Skin of body (tissue), 2 donors: ENCODE data around the gene TMEM131L. TPM values are rescaled to one million over a fixed set of nuclear protein-coding genes. Genes with fewer than 3 reads are reported as not detected.
A peak's percentile ranks its signal among the peaks of the same experiment; 100 is the strongest.

ENCODE experiments used
- DNase-seq: peaks from one replicate; lab custom pipeline; 2025; lab: John Stamatoyannopoulos, UW
- total RNA-seq: library from RNA; depleted of rRNA; stranded (reverse); fragments of >200 nt; gene quantifications from one replicate; pipeline ENCODE4 v1.2.3, GENCODE V29; 2014

The TMEM131L gene
- total RNA-seq, 1 donor from 2014 or later: 32.2 TPM

DNA sequence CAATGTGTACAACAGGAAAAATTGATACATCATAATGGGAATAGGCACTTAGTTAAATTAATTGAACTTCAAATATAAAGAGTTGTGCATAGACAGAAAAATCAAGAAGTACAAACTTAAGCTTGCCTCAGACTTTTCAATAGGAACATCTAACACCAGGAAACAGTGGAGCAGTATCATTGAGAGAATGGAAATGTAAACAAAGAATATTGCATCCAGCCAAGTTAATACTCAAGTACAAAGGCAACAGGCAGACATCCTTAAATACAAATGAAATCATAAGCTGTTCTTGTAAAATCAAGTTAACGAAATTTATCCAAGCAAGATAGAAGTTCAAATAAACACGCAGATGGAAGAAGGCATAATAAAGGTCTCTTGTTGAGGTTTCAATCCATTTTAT is 146.7 kb downstream of the TMEM131L start:
- no peak for DNase-seq

DNA sequence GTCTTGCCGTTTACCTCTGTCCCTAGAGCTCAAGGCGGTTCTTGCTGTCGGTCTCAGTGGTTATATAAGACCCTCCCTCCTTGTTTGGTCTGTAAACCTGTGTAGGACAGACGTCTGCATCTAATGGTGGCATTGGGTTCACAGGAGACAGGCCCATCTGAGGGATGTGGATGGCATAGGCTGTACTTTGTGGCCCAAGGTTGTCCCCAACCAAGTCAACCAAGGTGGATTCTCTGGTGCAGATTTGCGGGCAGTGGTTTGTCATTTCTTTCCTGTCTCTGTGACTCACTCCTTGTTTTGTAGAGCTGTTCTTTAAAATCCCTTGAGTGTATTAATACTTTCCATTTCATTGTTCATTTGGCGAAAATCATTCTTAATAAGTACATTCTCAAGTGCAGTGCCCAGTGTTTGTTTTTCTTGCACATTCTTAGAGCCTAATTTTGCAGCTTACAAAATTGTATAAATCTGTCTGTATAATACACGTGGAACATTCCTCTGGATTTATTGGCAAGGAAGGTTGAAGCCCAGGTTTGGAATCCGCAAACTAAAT is 149.9 kb downstream of the TMEM131L start:
- no peak for DNase-seq

DNA sequence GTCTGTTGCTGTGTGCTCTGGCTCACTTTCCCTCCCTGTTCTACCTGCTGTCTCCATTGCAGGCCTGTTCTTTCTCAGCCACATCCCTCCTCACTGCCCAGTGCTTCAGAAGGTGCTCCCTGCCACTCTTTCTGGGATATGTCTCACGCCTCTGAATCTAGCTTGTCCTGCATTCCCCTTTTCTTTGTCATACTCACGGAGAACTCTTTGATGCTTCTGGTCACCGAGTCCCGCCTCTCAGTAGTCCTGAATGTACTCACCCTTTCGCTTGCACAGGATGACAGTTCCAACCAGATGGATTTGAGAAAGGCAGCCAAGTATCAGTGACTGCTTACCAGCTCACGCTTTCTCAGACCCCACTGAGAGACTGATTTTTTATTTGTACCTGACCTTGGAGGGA is 152.7 kb downstream of the TMEM131L start:
- DNase-seq: no peak

DNA sequence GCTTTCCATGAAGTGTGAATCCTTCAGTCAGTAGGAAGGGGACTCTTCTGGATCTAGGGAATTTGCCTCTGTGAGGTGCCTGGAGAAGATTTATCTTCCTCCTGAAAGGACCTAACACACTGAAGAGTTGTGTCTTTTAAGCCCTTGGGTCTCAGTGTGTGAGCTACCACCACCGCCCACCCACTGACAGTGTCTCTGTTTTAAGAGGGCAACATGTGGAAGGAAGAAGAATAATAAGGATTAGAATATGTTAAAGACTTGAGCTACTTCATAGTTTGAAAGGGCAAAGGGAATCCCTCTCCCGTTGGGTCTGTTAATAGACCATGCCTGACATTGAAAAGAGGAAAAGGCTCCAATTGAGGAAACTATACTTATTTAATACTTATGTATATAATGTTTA is 153.7 kb downstream of the TMEM131L start:
- DNase-seq: no peak

DNA sequence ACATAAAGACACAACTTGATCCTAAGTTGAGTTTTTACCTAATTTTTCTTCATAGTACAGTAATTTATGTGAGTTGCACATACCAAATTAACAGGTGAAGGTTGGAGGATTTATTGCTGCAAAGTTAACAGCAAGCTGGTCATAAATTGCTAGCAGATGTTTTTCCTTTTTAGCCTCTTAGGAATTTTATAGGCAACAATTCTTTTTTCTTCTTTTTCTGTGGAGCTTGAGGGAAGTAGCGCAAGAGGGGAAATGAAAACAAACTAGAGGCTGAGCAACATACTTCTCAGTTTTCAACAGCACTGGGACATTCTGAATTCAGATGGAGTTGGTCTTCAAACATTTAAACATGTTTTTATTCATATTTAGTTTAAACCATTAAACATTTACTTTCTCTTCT is 154.2 kb downstream of the TMEM131L start:
- DNase-seq: peak; percentile 11

DNA sequence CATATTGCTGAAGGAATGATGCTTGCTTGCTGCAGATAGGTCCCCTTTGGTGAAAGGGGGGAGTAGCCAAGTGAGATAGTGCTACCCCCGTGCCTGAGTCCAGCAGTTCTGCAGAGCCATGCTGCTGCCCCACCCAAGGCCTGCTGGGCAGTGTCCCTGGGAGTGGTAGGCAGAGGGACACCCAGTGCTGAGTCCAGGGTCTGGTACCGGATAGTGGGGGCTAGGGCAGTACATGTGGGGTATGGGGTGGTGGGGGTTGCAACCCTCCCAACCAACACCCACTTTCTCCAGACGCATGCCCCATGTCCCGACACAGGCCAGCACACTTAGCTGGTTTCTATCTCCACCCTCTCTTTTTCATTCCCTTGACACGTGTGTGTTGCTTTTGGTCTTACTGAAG is 155.9 kb downstream of the TMEM131L start:
- DNase-seq: no peak

DNA sequence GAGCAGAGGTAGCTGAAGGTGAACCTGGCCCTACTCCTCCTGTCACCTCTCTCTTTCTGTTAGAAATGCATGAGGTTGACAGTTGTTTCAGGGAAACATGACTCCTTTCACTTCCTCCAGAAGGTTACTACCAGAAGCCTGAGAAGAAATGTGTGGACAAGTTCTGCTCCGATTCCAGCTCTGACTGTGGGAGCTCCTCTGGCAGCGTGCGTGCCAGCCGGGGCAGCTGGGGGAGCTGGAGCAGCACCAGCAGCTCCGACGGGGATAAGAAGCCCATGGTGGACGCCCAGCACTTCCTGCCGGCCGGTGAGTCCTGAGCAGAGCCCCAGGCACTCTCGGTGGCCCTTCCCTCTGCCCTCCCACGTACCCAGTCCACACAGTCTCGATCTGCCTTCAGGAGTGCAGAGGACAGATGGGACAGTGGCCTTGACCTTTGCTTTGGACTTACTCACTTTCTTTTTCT is 156.6 kb downstream of the TMEM131L start:
- no peak for DNase-seq

DNA sequence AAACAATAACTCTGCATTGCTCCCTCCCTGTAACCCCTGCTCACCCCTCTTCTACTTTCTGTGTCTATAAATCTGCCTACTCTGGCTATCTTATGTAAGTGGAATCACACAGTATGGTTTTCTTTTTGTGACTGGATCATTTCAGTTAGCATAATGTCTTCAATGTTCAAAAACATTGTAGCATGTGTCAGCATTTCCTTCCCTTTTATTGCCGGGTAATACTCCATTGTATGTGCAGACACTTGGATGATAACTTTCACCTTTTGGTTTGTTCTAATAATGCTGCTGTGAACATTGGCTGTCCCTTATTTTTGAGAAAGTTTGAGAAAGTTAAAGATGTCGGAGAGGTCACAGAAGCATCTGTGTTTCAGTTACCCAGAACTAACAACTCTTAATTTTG is 157.3 kb downstream of the TMEM131L start:
- no peak for DNase-seq

DNA sequence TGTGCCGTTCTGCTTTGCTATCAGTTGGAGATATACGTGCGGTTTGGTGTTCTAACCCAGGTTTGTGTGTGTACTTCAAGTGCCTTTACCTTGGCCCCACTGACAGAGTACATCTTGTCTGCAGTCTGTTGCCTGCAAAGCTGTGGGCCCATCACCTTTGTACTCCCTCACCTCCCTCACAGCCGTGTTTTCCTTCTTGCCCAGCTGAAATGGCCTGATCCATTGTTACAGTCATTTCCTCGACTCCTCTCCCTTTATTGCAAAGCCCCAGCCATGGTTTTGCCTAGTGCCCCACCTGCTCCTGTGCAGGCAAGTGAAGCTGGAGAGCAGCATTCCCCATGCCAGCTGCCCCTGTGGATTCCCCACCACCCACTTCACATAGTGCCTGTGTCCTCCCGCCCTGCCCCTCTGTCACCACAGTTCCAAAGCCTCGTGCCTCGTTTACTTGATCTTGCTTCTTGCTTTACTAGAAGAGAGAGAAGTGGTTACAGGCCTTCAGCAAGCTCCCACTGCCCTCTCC is 162.7 kb downstream of the TMEM131L start:
- DNase-seq: no peak

DNA sequence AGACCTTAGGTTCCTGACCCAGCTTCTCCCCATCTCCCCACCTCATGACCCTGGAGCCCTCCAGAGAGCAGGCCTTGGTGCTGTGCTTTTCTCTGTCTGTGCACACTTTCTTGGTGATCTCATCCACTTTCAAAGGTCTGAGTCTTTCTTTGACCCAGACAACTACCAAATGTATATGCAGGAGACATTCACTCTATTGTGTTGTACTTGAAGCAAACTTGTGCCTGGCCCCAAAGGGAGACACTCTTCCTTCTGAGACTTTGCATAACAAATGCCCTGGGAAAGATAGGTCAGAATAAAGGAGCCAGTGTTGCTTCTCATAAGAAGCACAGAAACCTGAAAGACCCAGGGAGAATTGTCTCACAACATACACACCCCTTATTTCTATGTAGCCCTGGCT is 163.6 kb downstream of the TMEM131L start:
- no peak for DNase-seq

DNA sequence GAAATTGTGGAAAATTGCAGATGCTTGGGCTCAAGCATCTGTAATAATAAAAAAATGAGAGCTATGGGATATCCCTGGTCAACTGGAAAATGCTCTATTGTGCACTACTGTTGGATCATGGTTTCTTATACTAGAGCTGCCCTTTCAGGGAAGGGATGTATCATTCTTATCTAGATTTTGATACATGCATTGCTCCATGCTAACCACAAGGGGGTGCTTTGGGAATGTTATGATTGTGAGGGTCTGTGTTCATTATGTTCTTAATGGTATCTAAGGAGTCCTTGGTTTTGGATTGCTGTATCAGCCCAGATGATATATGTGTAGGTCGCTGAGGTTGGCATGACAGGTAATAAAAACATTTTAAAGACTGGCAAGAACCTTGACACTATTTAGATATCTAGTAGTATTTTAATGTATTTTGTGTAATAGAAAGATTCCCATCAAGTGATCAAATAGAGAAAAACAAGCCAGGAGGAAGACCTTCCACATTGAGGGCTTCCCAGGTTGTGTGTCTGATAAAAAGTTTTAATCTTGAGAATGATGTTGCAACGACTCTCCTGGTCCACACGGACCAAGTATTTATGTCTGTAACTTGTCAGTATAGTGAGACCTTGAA is 168.7 kb downstream of the TMEM131L start:
- DNase-seq: peak; percentile 20

DNA sequence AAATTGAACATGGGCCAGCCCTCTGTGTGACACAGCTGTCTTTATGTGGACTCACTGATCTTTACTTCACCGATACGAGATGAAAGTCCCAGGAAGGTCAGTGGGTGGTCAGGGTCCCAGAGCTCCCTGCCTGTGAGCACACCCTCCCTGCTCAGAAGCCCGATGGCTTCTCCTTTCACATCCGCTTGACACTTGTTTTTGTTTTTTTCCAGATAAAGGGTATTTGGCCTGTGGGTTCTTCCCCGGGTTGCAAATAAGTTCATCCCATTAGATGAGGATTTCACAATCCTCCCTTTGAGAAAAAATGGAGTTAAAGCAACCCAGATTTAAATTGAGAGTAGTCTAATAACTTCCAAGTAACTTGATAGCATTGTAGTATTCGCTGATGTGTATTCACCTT is 169.7 kb downstream of the TMEM131L start:
- DNase-seq: no peak

DNA sequence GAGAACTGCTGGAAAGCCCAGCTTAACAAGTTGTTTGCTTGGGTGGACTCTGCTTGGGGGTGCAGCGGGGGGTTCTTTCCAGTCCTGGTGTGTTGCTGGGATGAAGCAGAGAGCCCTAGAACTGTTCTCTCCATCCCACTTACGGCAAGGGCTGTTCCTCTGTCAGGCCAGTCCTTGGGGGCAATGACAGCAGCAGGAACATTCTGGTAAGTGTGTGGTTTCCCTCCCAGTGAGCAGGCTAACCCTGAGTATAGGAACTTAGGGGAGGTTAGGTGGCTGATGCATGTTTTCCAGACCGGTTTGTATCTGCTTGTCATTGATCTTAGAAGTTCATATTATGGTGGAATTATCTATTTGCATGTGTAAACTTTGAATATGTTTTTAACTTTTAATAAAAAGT is 171.0 kb downstream of the TMEM131L start:
- no peak for DNase-seq

DNA sequence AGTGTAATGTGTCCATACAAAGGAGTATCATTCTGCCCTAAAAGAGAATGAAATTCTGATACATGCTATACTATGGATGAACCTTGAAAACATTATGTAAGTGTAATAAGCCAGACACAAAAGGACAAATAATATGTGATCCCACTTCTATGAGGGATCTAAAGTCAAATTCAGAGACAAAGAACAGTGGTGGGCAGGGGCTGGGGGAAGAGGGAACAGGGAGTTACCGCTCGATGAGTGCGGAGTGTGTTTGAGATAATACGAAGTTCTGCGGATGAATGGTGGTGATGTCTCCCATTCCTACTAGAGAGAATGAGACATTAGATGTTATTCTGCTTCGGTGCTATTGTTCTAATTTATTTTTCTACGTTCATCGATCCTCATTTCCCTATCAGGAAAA is 171.9 kb downstream of the TMEM131L start:
- no peak for DNase-seq

DNA sequence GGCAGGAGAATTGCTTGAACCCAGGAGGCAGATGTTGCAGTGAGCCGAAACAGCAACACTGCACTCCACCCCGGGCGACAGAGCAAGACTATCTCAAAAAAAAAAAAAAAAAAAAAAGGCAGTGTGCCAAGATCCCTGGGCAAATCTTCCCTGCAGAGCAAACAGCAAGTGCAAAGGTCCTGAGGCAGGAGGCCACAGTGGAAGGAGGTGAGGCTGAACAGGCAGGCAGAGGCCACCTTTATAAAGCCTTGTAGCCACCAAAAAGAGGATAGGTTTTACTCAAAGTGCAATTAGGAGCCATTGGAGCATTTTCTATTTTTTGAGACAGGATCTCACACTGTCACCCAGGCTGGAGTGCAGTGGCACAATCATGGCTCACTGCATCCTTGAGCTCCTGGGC is 172.8 kb downstream of the TMEM131L start:
- DNase-seq: no peak

DNA sequence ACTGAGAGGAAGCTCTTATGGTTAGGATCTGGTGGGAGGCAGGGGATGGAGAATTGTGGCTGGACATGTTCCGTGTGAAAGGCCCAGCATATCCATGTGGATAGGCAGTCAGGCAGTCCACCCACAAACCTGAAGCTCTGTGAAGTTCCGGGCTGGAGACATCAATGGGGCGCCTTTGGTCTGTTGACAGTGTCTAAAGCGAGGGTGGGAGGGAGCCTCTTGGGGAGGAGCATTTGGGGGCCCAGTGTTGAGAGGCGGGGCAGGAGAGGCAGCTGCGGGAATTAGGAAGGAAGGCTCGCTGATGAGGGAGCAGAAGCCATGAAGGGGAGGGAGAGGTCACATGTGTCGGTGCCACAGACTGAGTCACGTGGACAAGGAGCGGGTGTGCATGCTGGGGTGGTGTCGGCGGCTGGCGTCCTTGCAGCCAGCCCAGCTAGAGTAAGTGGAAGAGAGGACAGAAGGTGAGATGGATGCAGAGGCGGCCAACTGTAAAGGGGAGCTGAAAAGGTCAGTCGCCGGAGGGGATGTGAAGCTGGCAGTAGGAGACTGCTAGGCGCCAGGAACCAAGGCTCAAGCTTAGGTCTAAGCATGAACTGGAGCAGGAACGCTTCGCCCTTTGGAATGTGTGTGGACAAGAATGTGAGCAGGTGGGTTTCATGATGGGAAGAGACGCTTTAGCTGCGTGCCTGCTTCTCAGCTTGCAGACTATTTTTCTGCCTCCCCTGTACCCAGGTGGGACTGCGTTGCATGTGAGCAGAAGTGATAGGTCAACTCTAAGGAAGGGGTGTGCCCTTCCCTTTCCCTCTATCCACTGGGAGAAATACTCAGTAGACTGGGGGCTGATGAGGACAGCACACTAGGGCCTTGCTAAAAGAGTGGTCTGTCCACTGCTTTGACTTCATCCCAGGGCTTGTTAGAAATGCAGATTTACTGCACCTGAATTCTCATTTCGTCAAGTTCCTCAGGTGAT is 174.0 kb downstream of the TMEM131L start:
- DNase-seq: no peak

DNA sequence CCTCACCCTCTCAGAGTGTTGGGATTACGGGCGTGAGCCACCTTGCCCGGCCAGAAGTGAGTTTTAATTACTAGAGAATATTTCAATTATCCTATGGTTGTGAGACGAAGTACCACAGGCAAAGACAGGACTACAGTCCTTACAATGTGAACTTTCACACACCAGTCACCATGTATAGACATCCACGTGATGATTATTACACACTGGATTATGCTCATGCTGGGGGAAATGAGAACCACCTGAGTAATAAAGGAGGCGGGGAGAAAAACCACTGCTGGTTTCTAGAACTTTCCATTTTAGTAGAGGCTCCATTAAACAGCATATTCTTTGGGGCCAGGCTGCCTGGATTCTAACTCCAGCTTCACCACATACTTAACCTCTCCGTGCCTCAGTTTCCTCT is 175.4 kb downstream of the TMEM131L start:
- no peak for DNase-seq

DNA sequence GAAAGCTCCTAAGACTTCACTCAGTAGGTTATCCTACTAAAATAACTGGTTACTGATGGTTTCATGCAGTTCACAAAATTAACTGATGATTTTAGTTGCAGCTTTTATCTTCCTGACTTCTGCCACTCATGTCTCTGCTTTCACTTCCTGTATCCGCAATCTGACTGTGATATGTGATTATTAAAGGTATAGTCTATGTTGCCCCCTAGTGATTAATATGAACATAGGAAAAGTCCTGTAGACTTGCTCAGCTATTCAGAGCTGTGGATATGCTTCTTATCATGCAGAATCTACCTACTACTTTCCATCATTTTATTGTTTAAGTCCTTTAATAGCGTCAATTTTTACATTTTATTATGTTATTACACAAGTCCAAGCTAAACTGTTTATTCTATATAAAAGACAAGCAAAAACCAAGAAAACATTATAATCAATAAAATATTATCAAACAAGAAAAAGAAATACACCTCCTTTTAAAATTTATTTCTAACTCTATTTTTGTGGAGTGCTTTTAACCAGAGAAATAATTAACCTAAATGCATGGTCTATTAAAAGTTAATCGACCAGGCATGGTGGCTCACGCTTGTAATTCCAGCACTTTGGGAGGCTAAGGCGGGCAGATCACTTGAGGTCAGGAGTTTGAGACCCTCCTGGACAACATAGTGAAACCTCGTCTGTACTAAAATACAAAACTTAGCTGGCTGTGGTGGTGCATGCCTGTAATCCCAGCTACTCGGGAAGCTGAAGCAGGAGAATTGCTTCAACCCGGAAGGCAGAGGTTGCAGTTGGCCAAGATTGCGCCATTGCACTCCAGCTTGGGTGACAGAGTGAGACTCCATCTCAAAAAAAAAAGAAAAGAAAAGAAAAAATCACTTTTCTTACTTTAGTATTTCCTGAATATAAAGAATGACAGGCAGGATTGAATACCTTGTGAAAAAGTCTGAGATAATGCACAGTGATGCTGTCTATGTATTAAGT is 177.5 kb downstream of the TMEM131L start:
- DNase-seq: peak; percentile 13

DNA sequence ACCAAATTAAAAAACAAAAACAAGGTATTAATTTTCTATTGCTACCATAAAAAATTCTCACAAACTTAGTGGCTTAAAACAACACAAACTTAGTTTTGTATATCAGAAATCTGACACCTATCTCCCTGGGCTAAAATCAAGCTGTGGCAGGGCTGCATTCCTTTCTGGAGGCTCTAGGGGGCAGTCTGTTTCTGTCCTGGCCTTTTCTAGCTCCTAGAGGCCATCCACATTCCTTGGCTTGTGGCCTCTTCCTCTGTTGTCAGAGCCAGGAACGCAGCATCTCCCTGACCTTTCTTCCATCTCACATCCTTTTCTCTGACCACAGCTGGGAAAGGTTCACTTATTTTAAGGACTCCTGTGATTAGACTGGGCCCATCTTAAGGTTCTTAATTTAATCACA is 179.0 kb downstream of the TMEM131L start:
- DNase-seq: no peak

DNA sequence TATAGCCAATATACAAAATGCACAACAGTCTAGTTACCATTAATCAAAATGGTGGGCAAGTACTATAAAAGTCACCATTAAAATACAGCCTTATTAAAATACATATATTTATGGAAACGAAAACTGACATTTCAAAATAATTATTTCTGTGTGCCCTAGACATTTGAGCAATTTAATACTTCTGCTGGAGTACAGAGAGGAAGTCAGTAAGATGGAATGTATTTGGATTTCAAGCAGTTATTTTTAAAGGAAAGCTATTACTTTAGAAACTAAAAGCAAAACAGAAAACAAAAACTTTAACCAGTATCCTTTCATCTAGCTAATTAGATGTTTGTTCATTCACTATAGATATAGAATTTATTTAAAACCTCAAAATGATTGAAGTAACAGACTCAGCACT is 180.1 kb downstream of the TMEM131L start:
- no peak for DNase-seq

DNA sequence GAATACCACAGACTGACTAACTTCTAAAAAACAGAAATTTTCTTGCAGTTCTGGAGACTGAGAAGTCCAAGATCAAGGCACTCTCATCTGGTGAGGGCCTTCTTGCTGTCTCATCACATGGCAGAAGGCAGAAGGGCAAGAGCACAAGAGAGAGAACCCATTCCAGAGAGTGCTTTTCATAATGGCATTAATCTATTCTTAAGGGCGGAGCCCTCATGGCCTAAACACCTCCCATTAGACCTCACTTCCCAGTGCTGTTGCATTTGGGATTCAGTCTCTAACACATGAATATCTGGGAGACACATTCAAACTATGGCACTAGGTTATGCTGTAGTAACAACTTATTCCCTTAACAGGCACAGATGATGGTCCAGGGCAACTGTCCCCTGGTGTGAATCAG is 180.8 kb downstream of the TMEM131L start:
- no peak for DNase-seq
